ENCODE data around the gene ME1. TPM values are rescaled to one million over a fixed set of nuclear protein-coding genes. Genes with fewer than 3 reads are reported as not detected.
"Not testable (repeated sequence)": the region's sequence is repeated elsewhere in the genome, so short reads cannot be mapped to it uniquely, and the experiment has no call there.

The ME1 gene
- total RNA-seq, 1 donor, result 1.3 TPM

GRCh38 chr6:83403191-83403590 is 27.7 kb downstream of the ME1 start:
- Histone ChIP-seq H3K27me3 (ENCODE audit: insufficient read depth, low read length) (no peaks in the 10 kb centered on the region), H3K9me3 (ENCODE audit: low read depth, low read length) (no peaks in the 10 kb centered on the region), H3K4me3 (ENCODE audit: low read length) (no peak overlapping the region), H3K4me1 (ENCODE audit: insufficient read depth, low read length) (no peaks in the 10 kb centered on the region)

GRCh38 chr6:83389606-83390005 is 41.2 kb downstream of the ME1 start:
- H3K9me3 ChIP-seq (ENCODE audit: low read depth, low read length), result no peaks in the 10 kb centered on the region
- H3K4me3 ChIP-seq (ENCODE audit: low read length), result no peak overlapping the region
- no peaks in the 10 kb centered on the region for H3K27me3 ChIP-seq (ENCODE audit: insufficient read depth, low read length)
- H3K4me1 ChIP-seq (ENCODE audit: insufficient read depth, low read length), result no peaks in the 10 kb centered on the region

GRCh38 chr6:83385473-83385872 is 45.4 kb downstream of the ME1 start:
- Histone ChIP-seq H3K4me1 (ENCODE audit: insufficient read depth, low read length) (no peaks in the 10 kb centered on the region), H3K27me3 (ENCODE audit: insufficient read depth, low read length) (no peaks in the 10 kb centered on the region), H3K9me3 (ENCODE audit: low read depth, low read length) (no peaks in the 10 kb centered on the region), H3K4me3 (ENCODE audit: low read length) (no peak overlapping the region)

GRCh38 chr6:83384751-83385150 is 46.1 kb downstream of the ME1 start:
- Histone ChIP-seq H3K9me3 (ENCODE audit: low read depth, low read length) (no peaks in the 10 kb centered on the region), H3K27me3 (ENCODE audit: insufficient read depth, low read length) (no peaks in the 10 kb centered on the region), H3K4me1 (ENCODE audit: insufficient read depth, low read length) (no peaks in the 10 kb centered on the region), H3K4me3 (ENCODE audit: low read length) (no peak overlapping the region)

GRCh38 chr6:83381949-83382348 is 48.9 kb downstream of the ME1 start:
- Histone ChIP-seq H3K4me3 (ENCODE audit: low read length) (no peak overlapping the region), H3K27me3 (ENCODE audit: insufficient read depth, low read length) (no peaks in the 10 kb centered on the region), H3K4me1 (ENCODE audit: insufficient read depth, low read length) (no peaks in the 10 kb centered on the region), H3K9me3 (ENCODE audit: low read depth, low read length) (no peaks in the 10 kb centered on the region)

GRCh38 chr6:83378621-83379388 is 52.0 kb downstream of the ME1 start:
- H3K4me1 ChIP-seq (ENCODE audit: insufficient read depth, low read length), result no peaks in the 10 kb centered on the region
- H3K27me3 ChIP-seq (ENCODE audit: insufficient read depth, low read length), result no peaks in the 10 kb centered on the region
- H3K9me3 ChIP-seq (ENCODE audit: low read depth, low read length), result no peaks in the 10 kb centered on the region
- H3K4me3 ChIP-seq (ENCODE audit: low read length), result no peak overlapping the region

GRCh38 chr6:83371423-83371822 is 59.4 kb downstream of the ME1 start:
- H3K4me3 ChIP-seq (ENCODE audit: low read length), result no peak overlapping the region
- no peaks in the 10 kb centered on the region for H3K4me1 ChIP-seq (ENCODE audit: insufficient read depth, low read length)
- no peaks in the 10 kb centered on the region for H3K27me3 ChIP-seq (ENCODE audit: insufficient read depth, low read length)
- H3K9me3 ChIP-seq (ENCODE audit: low read depth, low read length), result no peaks in the 10 kb centered on the region

- no peaks in the 10 kb centered on the region for H3K9me3 ChIP-seq (ENCODE audit: low read depth, low read length)
- H3K4me3 ChIP-seq (ENCODE audit: low read length), result no peak overlapping the region
- no peaks in the 10 kb centered on the region for H3K27me3 ChIP-seq (ENCODE audit: insufficient read depth, low read length)
- H3K4me1 ChIP-seq (ENCODE audit: insufficient read depth, low read length), result no peaks in the 10 kb centered on the region
Measured at GRCh38 chr6:83370567-83370966, 60.3 kb downstream of the ME1 start.

GRCh38 chr6:83369692-83370091 is 61.2 kb downstream of the ME1 start:
- Histone ChIP-seq H3K4me1 (ENCODE audit: insufficient read depth, low read length) (no peaks in the 10 kb centered on the region), H3K9me3 (ENCODE audit: low read depth, low read length) (no peaks in the 10 kb centered on the region), H3K27me3 (ENCODE audit: insufficient read depth, low read length) (no peaks in the 10 kb centered on the region), H3K4me3 (ENCODE audit: low read length) (no peak overlapping the region)

GRCh38 chr6:83368577-83368976 is 62.3 kb downstream of the ME1 start:
- H3K9me3 ChIP-seq (ENCODE audit: low read depth, low read length), result no peaks in the 10 kb centered on the region
- no peaks in the 10 kb centered on the region for H3K27me3 ChIP-seq (ENCODE audit: insufficient read depth, low read length)
- H3K4me1 ChIP-seq (ENCODE audit: insufficient read depth, low read length), result no peaks in the 10 kb centered on the region
- H3K4me3 ChIP-seq (ENCODE audit: low read length), result no peak overlapping the region

- Histone ChIP-seq H3K4me1 (ENCODE audit: insufficient read depth, low read length) (no peaks in the 10 kb centered on the region), H3K4me3 (ENCODE audit: low read length) (no peak overlapping the region), H3K27me3 (ENCODE audit: insufficient read depth, low read length) (no peaks in the 10 kb centered on the region), H3K9me3 (ENCODE audit: low read depth, low read length) (no peaks in the 10 kb centered on the region)
Measured at GRCh38 chr6:83367104-83367503, 63.7 kb downstream of the ME1 start.

- Histone ChIP-seq H3K4me3 (ENCODE audit: low read length) (no peak overlapping the region), H3K9me3 (ENCODE audit: low read depth, low read length) (no peaks in the 10 kb centered on the region), H3K4me1 (ENCODE audit: insufficient read depth, low read length) (no peaks in the 10 kb centered on the region), H3K27me3 (ENCODE audit: insufficient read depth, low read length) (no peaks in the 10 kb centered on the region)
Measured at GRCh38 chr6:83365931-83366330, 64.9 kb downstream of the ME1 start.

GRCh38 chr6:83362349-83362748 is 68.5 kb downstream of the ME1 start:
- not testable (repeated sequence) for H3K4me3 ChIP-seq (ENCODE audit: low read length); H3K27me3 ChIP-seq (ENCODE audit: insufficient read depth, low read length); H3K9me3 ChIP-seq (ENCODE audit: low read depth, low read length); H3K4me1 ChIP-seq (ENCODE audit: insufficient read depth, low read length)

GRCh38 chr6:83359638-83360037 is 71.2 kb downstream of the ME1 start:
- Histone ChIP-seq H3K9me3 (ENCODE audit: low read depth, low read length) (no peaks in the 10 kb centered on the region), H3K4me3 (ENCODE audit: low read length) (no peak overlapping the region), H3K27me3 (ENCODE audit: insufficient read depth, low read length) (no peaks in the 10 kb centered on the region), H3K4me1 (ENCODE audit: insufficient read depth, low read length) (no peaks in the 10 kb centered on the region)

- Histone ChIP-seq H3K9me3 (ENCODE audit: low read depth, low read length) (no peaks in the 10 kb centered on the region), H3K4me3 (ENCODE audit: low read length) (no peak overlapping the region), H3K4me1 (ENCODE audit: insufficient read depth, low read length) (no peaks in the 10 kb centered on the region), H3K27me3 (ENCODE audit: insufficient read depth, low read length) (no peaks in the 10 kb centered on the region)
Measured at GRCh38 chr6:83354747-83355146, 76.1 kb downstream of the ME1 start.

- Histone ChIP-seq H3K9me3 (ENCODE audit: low read depth, low read length) (no peaks in the 10 kb centered on the region), H3K4me1 (ENCODE audit: insufficient read depth, low read length) (no peaks in the 10 kb centered on the region), H3K4me3 (ENCODE audit: low read length) (no peak overlapping the region), H3K27me3 (ENCODE audit: insufficient read depth, low read length) (no peaks in the 10 kb centered on the region)
Measured at GRCh38 chr6:83352424-83353061, 78.3 kb downstream of the ME1 start.

Measured in mononuclear cell (primary cell).